HG02970 (cell line): Measurements from ENCODE around the gene NBPF1.
"Not testable (repeated sequence)": the region's sequence is repeated elsewhere in the genome, so short reads cannot be mapped to it uniquely, and the experiment has no call there.

Source experiments
- ATAC-seq: cut with Tn5 transposase; IDR thresholded peaks from one replicate; pipeline ENCODE4 v1.9.1; 2021; ENCODE audit warnings: mild to moderate bottlenecking, moderate library complexity, moderate number of reproducible peaks; ENCODE audit not compliant: unreplicated experiment, low FRiP score

NBPF1 gene

DNA sequence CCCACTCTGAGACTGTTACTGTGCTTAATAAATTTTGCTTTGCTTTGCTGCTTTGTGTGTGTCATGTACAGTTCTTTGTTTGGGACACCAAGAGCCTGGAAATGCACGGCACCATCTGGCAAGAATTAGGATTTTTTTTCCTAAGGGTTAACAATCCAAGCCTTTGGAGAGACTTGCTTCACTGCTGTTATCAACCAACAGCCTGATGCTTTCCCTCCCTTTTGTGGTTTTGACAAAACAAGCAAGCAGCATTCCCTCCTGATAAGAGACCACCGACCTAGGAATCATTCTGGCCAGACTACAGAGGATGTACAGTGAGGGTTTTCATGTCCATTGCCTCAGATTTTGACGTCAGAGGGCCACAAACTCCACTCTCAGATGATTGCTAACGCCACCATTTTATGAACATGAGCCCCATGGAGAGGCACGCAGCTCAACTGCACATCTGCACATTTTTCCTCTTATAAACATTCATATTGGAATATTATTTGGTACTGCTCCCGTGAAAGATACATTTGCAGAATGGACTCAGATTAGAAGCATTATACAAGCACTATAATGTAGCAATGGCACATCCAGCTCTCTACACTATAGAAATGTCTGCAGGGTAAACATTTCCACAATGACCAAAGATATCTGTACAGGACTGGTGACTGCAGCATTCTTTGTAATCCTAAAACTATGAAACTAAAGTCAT, 94.0 kb downstream of the NBPF1 start:
- not testable (repeated sequence) for ATAC-seq

DNA sequence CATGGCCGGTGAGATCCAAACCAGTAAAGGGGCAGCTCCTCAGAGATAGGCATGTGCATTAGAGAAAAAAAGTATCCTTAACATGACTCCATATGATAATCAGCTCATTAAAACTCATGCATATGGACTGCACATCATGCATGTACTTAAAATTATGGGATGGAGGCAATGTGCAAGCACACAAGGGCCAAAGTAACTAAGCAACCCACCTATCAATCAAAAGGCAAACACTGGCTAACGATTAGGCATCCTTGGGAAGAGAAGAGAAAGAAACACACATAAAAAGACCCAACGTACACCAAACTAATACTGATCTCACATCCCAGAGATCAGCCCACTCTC, 94.5 kb downstream of the NBPF1 start:
- ATAC-seq: not testable (repeated sequence)

DNA sequence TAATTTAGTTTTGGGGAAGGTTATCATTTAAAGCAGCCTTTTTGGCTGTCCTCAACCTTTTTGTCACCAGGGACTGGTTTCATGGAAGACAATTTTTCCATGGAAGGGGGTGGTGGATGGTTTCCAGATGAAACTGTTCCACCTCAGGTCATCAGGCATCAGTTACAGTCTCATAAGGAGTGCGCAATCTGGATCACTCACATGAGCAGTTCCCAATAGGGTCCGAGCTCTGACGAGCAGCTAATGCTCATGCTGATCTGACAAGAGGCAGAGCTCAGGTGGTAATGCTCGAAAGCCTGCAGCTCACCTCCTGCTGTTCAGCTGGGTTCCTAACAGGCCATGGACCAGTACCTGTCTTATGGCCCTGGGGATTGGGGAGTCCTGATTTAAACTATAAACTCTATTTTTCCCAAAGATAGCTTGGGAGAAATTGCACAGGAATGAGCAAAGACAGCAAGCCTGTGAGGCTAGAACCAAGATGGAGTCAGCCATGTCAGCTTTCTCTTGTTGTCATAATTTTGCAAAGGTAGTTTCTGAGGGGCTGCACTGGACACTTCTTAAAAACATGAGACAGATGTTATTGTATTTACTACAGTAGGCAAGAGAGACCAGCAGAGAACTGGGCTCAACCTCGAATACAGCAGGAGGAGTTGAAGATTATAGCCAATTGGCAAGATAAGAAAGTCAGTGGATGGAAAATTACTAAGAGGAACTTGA, 96.5 kb downstream of the NBPF1 start:
- ATAC-seq: not testable (repeated sequence)

DNA sequence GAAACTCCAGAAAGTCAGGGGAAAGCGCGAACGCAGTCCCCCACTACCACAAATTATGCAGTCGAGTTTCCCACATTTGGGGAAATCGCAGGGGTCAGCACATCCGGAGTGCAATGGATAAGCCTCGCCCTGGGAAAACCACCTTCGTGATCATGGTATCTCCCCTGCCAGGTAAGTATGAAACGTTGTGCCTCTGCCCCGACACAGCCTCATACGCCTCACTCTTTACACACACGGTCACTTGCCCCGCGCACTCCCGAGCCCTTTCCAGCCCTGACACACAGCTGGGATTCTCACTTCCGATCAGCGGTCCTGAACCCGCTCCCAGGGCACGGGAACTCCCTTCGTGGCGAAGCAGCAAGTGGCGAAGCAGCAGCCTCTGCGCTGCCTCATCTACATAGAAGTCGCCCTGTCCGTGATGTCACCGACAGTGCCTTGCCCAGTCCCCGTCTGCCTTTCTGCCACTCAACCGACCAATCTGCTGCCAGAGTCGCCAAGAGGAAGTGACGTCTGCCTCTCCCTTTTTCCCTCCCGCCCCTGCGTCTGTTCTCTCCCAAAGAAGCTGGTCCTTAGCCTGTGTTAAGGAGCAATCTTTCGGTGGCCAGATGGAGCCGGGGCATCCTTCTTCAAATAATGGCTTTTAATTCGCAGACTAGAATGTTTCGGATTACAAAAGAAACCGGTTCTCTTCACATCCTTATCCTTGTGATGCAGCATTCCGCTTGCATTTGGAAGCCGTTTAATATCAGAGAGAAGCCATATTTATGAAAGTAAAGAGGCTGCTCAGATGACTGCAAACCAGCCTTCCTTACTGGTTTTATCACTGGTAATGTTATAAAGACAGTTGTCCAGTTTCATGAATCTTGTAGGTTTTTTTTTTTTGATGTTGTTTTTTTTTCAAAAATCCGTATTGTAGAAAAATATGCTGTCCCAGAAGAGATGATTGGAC, 99.0 kb downstream of the NBPF1 start, which contains the start of gene RNU1-1:
Gene RNU1-1, minus strand, starts transcription at position 179 of the 949 bp plus-strand sequence.
- not testable (repeated sequence) for ATAC-seq

DNA sequence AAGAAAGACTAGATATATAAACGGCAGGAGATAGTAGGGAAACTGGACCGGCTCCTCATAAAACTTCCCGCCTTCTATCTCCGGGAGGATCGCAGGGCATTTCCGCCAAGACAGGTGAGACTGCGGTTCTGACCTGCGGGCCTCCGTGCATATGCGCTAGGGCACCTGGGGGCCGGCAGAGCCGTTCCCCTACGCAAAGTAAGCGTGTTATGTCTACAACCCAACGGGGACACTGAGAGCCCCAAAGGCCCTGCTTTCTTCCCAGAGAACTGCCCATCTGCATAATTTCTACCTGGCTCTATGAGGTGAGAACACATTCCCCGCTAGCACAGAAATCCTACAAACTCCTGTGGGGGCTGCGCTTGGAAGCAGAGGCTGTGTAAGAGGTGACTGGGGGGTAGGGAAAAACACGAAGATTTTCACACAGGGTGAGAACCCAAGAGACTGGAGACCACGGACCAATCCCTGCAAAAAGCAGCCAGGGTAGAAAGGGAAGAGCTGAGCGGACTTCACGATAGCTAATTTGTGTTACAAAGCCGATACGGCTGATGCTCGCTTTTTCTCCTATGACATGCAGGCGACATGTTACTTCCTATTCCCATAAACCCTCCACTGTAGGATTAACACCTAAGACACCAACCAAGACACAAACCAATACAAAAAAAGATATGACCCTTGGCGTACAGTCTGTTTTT, 99.8 kb downstream of the NBPF1 start:
- peak; percentile 89 for ATAC-seq

DNA sequence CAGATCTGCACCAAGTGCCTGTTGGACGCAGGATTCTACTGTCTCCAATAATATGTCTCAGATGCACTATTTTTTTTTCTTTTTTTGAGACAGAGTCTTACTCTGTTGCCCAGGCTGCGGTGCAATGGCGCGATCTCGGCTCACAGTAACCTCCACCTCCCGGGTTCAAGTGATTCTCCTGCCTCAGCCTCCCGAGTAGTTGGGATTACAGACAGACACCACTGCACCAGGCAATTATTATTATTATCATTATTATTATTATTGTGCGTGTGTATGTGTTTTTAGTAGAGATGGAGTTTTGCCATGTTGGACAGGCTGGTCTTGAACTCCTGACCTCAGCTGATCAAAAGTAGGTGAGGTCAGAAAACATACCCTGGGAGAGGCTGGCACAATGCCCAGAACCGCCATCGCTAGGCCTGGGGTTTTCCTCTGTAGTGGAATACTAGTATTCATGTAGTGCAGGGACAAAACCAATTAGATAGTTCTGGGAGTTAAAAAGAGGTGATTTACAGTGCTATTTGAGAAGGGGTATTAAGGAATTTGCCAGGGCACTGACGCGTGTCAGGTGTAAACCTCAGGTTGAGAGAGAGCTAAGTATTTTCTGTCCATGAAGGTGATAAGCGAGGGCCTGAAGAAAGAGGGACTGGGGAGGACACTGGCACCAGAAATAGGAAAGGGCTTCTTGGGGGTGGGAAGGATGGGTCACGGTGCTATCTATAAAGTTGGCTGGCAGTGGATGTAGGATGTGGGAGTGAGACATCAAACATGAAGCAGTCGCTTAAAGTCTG, 100.5 kb downstream of the NBPF1 start:
- not testable (repeated sequence) for ATAC-seq
